ENCODE results near the gene GLCCI1. TPM values are rescaled to one million over a fixed set of nuclear protein-coding genes. Genes with fewer than 3 reads are reported as not detected.

GLCCI1 gene
- total and polyA plus RNA-seq, 2 of the 8 experiments (the other 6 are each of a cell fraction or from before 2014, with no cell fraction given), result 12.4 to 27.7 TPM

GRCh38 chr7:8057566-8057965 is 89.0 kb downstream of the GLCCI1 start:
- POLR2A ChIA-PET (ENCODE audit: partially characterized antibody), result no interaction called here

More at GRCh38 chr7:8057566-8057965, 89.0 kb downstream of the GLCCI1 start:
- Histone ChIP-seq H3K4me3 (ENCODE audit: extremely low read depth in 1 of 4, insufficient read depth in 2 of 4, low read depth in 3 of 4, low read length in 4 of 4) (no peak overlapping the region), H3K56ac (replicated peaks; ENCODE audit: insufficient read length, low read depth, low read length) (no peak overlapping the region), H2AFZ (ENCODE audit: low read length) (no peak overlapping the region), H3K9ac (replicated peaks in 1 of 4; ENCODE audit: extremely low read depth in 1 of 4, low read depth in 3 of 4, low read length in 3 of 4) (no peak overlapping the region), H3K9me3 (ENCODE audit: insufficient read depth in 2 of 2, low read depth in 1 of 2, low read length in 1 of 2) (no peaks in the 10 kb centered on the region; a peak in 1 of 4 replicates), H3K4me1 (replicated peaks in 1 of 4; ENCODE audit: control insufficient read depth in 3 of 4, insufficient read depth in 4 of 4, low read length in 3 of 4) (no peaks in the 10 kb centered on the region), H3K23me2 (ENCODE audit: low read depth, low read length) (no peaks in the 10 kb centered on the region), H3K79me1 (ENCODE audit: low read depth, low read length) (no peaks in the 10 kb centered on the region), H4K20me1 (replicated peaks in 1 of 2; ENCODE audit: control insufficient read depth in 1 of 2, insufficient read depth in 2 of 2, low read length in 2 of 2) (no peaks in the 10 kb centered on the region), H2BK20ac (ENCODE audit: low read length) (no peak overlapping the region), H2BK15ac (ENCODE audit: low read length) (no peak overlapping the region), H3K18ac (ENCODE audit: extremely low read depth, low read length) (no peak overlapping the region), H4K5ac (ENCODE audit: insufficient read length, low read depth, low read length) (no peak overlapping the region), H3K4ac (replicated peaks; ENCODE audit: insufficient read length, low read depth, low read length) (no peak overlapping the region), H3K79me2 (ENCODE audit: control insufficient read depth in 1 of 2, insufficient read depth in 2 of 2, low read length in 2 of 2) (no peaks in the 10 kb centered on the region), H2BK5ac (ENCODE audit: low read depth, low read length) (no peak overlapping the region), H3K14ac (ENCODE audit: insufficient read length) (no peak overlapping the region), H3K36me3 (ENCODE audit: control insufficient read depth in 2 of 4, insufficient read depth in 4 of 4, low read length in 3 of 4) (peaks cover 0 to 10% (median 3%) of the 10 kb centered on the region in 4 experiments; a peak in 2 of 8 replicates), H3K27ac (ENCODE audit: low read depth, low read length) (no peak overlapping the region), H4K8ac (ENCODE audit: extremely low read depth, insufficient read depth, low read length) (no peak overlapping the region), H2AK5ac (ENCODE audit: low read depth, low read length) (no peak overlapping the region), H2BK120ac (replicated peaks; ENCODE audit: low read depth, low read length) (no peak overlapping the region), H3K23ac (ENCODE audit: insufficient read length) (no peak overlapping the region), H3K4me2 (ENCODE audit: insufficient read depth in 1 of 2, low read depth in 2 of 2, low read length in 2 of 2) (no peak overlapping the region), H4K91ac (replicated peaks; ENCODE audit: insufficient read length, low read length) (no peak overlapping the region), H2BK12ac (ENCODE audit: low read depth, low read length) (no peak overlapping the region), H3K27me3 (replicated peaks in 1 of 4; ENCODE audit: control insufficient read depth in 3 of 4, extremely low read depth in 1 of 4, insufficient read depth in 3 of 4, low read length in 3 of 4) (peaks cover 0 to 1% (median 0%) of the 10 kb centered on the region in 4 experiments; a peak in 1 of 7 replicates)
- DNase-seq (ENCODE audit: low read depth in 1 of 2, low spot score in 2 of 2) (no peak), FAIRE-seq (no peak)
- CTCF ChIA-PET (ENCODE audit: partially characterized antibody), result interaction anchor here (0.6 kb wide), 1 partner anchor 53 kb away, joined by 3 read pairs; no protein-coding TSS in a partner anchor
- TF ChIP-seq ATF3 (IDR thresholded peaks at IDR 0.05; ENCODE audit: insufficient read depth, low read depth, low read length), result no peak
- no peak for TF ChIP-seq ATF2 (IDR thresholded peaks at IDR 0.05; ENCODE audit: low read length)
- TF ChIP-seq SAP30 (IDR thresholded peaks at IDR 0.05; ENCODE audit: insufficient read depth, insufficient replicate concordance, low read length), result no peak
- WGBS, 2 experiments (ENCODE audit: extremely low coverage in 1 of 2, insufficient coverage in 1 of 2, insufficient read length in 1 of 2, insufficient replicate concordance in 2 of 2, low coverage in 1 of 2, low lambda C conversion rate in 2 of 2, missing lambda C conversion rate in 1 of 2), result 100% methylated on average over 1 of the region's 1 CpG; no CpG with 5 or more reads in 1 of the 2 experiments
